Neutrophil (primary cell): ENCODE data around the gene TGM1.

Experiments
- H3K27ac ChIP-seq: fragments of 200-600 bp; sonication (generic); 2 replicates; pipeline ENCODE4 v1.5.1; 2016; ENCODE audit warnings: mild to moderate bottlenecking, moderate library complexity
- H3K27me3 ChIP-seq: fragments of 200-600 bp; sonication (generic); 2 replicates; pipeline ENCODE4 v1.6.0; 2016; ENCODE audit warnings: mild to moderate bottlenecking
- H3K36me3 ChIP-seq: fragments of 200-600 bp; sonication (generic); 2 replicates; pipeline ENCODE4 v1.5.1; 2017
- H3K4me1 ChIP-seq, 2 experiments: fragments of 200-600 bp in 1 of 2; sonication (generic) in 1 of 2; 1 replicate in 1 of 2; 2 replicates in 1 of 2; pipeline versions ENCODE4 v1.5.1 to v1.6.1; 2013 to 2016; ENCODE audit warnings: low read depth in 1 of 2, low read length in 1 of 2, mild to moderate bottlenecking in 1 of 2, moderate library complexity in 1 of 2; ENCODE audit not compliant: control insufficient read depth in 1 of 2, insufficient read depth in 1 of 2
- H3K4me3 ChIP-seq, 2 experiments: fragments of 200-600 bp in 1 of 2; sonication (generic) in 1 of 2; 1 replicate in 1 of 2; 2 replicates in 1 of 2; pipeline ENCODE4 v1.5.1; 2013 to 2016; ENCODE audit warnings: low read depth in 1 of 2, low read length in 1 of 2, mild to moderate bottlenecking in 1 of 2, moderate library complexity in 1 of 2
- H3K9me3 ChIP-seq: fragments of 200-600 bp; sonication (generic); 2 replicates; pipeline ENCODE4 v1.5.1; 2016
- CTCF ChIP-seq: fragments of 200-600 bp; sonication (generic); IDR thresholded peaks from 2 replicates; pipeline ENCODE4 v1.5.1; 2016; ENCODE audit warnings: antibody characterized with exemption

TGM1 gene

GRCh38 chr14:24277606-24278321, 14.8 kb upstream of the TGM1 start:
- Histone ChIP-seq H3K4me1 (peaks cover 95 to 96% of the 10 kb centered on the region in 2 experiments), H3K27ac (peak overlapping the region; percentile 97), H3K27me3 (no peaks in the 10 kb centered on the region), H3K36me3 (no peaks in the 10 kb centered on the region), H3K9me3 (no peaks in the 10 kb centered on the region), H3K4me3 (peak overlapping the region; percentile 49 to 59)
- no peak for TF ChIP-seq CTCF

GRCh38 chr14:24277071-24277470, 14.1 kb upstream of the TGM1 start:
- no peak for TF ChIP-seq CTCF
- Histone ChIP-seq H3K9me3 (no peaks in the 10 kb centered on the region), H3K27ac (peak overlapping the region; percentile 97), H3K4me1 (peaks cover 95 to 97% of the 10 kb centered on the region in 2 experiments), H3K36me3 (no peaks in the 10 kb centered on the region), H3K4me3 (peak overlapping the region; percentile 49 to 59), H3K27me3 (no peaks in the 10 kb centered on the region)

DNA sequence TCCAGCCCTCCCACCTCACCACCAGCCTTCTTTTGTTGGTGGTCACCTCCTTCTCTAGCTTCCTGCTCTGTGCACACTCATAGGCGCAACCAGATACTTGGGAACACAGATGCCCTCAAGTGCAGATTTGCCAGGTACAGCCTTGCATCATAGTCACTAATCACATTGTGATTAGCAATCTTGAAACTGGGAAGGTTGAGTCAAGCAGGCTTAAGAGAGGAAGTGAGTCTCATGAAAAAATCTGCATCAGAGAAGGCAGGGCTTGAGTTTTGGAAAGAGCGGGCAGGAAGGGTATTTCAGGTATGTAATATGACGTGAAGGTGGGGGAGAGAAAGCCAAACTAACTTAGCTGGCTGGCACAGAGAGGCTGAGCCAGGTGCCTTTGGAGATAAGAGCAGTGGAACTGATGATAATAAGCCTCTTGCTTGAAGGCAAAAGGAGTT, 11.1 kb upstream of the TGM1 start:
- no peaks in the 10 kb centered on the region for H3K9me3 ChIP-seq
- peaks cover 78 to 79% of the 10 kb centered on the region in 2 experiments for H3K4me1 ChIP-seq
- peak overlapping the region; percentile 95 for H3K27ac ChIP-seq
- peaks cover 5% of the 10 kb centered on the region for H3K36me3 ChIP-seq
- no peak for TF ChIP-seq CTCF
- H3K27me3 ChIP-seq = no peaks in the 10 kb centered on the region
- H3K4me3 ChIP-seq = peak overlapping the region; percentile 6 to 26

DNA sequence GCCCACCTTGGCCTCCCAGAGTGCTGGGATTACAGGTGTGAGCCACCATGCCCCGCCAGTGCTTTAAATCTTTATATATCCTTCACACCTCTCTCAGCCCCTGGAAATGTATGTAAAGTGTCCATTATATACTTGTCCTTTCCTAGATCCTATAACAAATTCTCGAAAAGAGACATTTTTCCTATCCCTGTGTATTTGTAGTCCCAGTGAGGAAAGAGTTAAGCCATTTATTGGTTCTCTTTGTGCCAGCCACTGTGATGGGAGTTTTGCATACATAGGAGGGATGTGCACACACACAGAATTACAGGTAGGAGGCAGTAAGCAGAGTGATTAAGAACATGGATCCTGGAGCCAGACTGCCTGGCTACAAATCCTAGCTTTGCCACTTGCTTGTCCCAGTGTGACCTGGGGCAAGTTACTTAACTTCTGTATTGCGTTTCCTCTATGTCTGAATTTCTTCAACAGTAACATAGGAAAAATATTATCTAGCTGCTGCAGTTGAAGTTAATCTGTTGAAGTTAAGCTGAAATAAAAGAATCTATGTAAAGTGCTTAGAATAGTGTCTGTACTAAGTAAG, 10.5 kb upstream of the TGM1 start:
- Histone ChIP-seq H3K27me3 (no peaks in the 10 kb centered on the region), H3K36me3 (peaks cover 11% of the 10 kb centered on the region), H3K27ac (peak overlapping the region; percentile 95), H3K4me3 (peak overlapping the region in 1 of 2 experiments; percentile 26), H3K9me3 (no peaks in the 10 kb centered on the region), H3K4me1 (peaks cover 71 to 72% of the 10 kb centered on the region in 2 experiments)
- TF ChIP-seq CTCF = no peak

- Histone ChIP-seq H3K27ac (peak overlapping the region; percentile 95), H3K36me3 (peaks cover 20% of the 10 kb centered on the region), H3K4me1 (peaks cover 61 to 62% of the 10 kb centered on the region in 2 experiments), H3K4me3 (no peak overlapping the region), H3K27me3 (no peaks in the 10 kb centered on the region), H3K9me3 (no peaks in the 10 kb centered on the region)
- TF ChIP-seq CTCF = no peak
Observed at GRCh38 chr14:24272467-24272866, 9.5 kb upstream of the TGM1 start.
